Measurements from ENCODE around the gene GALNS. TPM values are rescaled to one million over a fixed set of nuclear protein-coding genes. Genes with fewer than 3 reads are reported as not detected.

The GALNS gene
- total and polyA plus RNA-seq, 2 of the 13 experiments (the other 11 are each of a cell fraction or from before 2014, with no cell fraction given): 9.2 to 9.8 TPM

DNA sequence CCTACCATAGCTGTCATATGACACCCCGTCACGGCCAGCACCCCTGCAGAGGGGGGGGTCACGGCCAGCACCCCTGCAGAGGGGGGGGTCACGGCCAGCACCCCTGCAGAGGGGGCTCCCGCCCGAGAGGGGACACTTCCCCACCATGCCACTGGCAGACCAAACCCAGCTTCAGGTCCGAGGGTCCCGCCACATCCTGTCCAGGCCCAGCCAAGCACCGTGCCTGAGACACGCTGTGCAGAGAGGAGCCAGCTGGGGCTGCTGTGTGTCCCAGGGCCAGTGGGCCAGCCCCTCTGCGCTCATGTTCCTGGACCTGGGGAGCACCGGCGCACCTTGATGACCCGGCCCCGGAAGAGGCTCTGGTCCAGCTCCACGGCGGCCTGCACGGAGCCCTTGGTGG lies 7.8 kb upstream of the GALNS start:
- 24% methylated on average over 7 of the region's 18 CpGs for WGBS (ENCODE audit: low lambda C conversion rate)
- Histone ChIP-seq H3K79me2 (ENCODE audit: insufficient read depth, low read length) (no peaks in the 10 kb centered on the region), H3K36me3 (replicated peaks in 1 of 2; ENCODE audit: control insufficient read depth in 1 of 2, insufficient read depth in 2 of 2, low read length in 2 of 2) (peaks cover 8 to 16% of the 10 kb centered on the region in 2 experiments; a peak in 4 of 5 replicates), H3K9ac (ENCODE audit: insufficient read depth, low read depth, low read length) (no peak overlapping the region), H3K27ac (ENCODE audit: extremely low read length, insufficient read depth, low read length) (no peak overlapping the region), H4K20me1 (ENCODE audit: insufficient read depth, low read length) (no peaks in the 10 kb centered on the region), H3K4me2 (ENCODE audit: low read depth, low read length) (no peak overlapping the region), H3K9me3 (ENCODE audit: low read length) (no peaks in the 10 kb centered on the region), H3K4me3 (replicated peaks in 1 of 3; ENCODE audit: insufficient read depth in 1 of 3, low read depth in 2 of 3, low read length in 3 of 3) (no peak overlapping the region), H3K4me1 (ENCODE audit: insufficient read depth, low read length) (no peaks in the 10 kb centered on the region), H3K27me3 (ENCODE audit: control insufficient read depth in 1 of 2, insufficient read depth in 2 of 2, low read length in 2 of 2) (peaks cover 15 to 46% of the 10 kb centered on the region in 2 experiments; a peak in 4 of 5 replicates), H2AFZ (ENCODE audit: low read length) (no peak overlapping the region)
- BruUV-seq (replicated peaks): no TSS peak
- intact Hi-C loops (cut with micrococcal nuclease; ENCODE audit: unreplicated experiment): no loop called here
- ATAC-seq (peak; percentile 4; the same call in 2 of the 3 replicates), DNase-seq (ENCODE audit: low spot score) (no peak), FAIRE-seq (no peak)
- in situ Hi-C loops (cut with HindIII; ENCODE audit: extremely low pct_ligation_motif_present, low pct_unique_long_range_greater_than_20kb): no loop called here
- TF ChIP-seq RXRA (CRISPR knock-in tag; IDR thresholded peaks at IDR 0.05): no peak
- peak; percentile 90 for TF ChIP-seq AGO2 (optimal IDR thresholded peaks at IDR 0.05; ENCODE audit: low read depth, low read length)
- no peak for TF ChIP-seq MXD4 (CRISPR knock-in tag; IDR thresholded peaks at IDR 0.05)
- TF ChIP-seq FLYWCH1 (CRISPR knock-in tag; IDR thresholded peaks at IDR 0.05): no peak
- no peak for TF ChIP-seq ZNF431 (CRISPR knock-in tag; IDR thresholded peaks at IDR 0.05; ENCODE audit: borderline replicate concordance, low read depth)
- no peak for TF ChIP-seq SAP130 (CRISPR knock-in tag; IDR thresholded peaks at IDR 0.05; ENCODE audit: low read depth)
- 0 out of 2 replicates have a peak, but pooled peaks have one; percentile 3 for TF ChIP-seq KDM2A (CRISPR knock-in tag; IDR thresholded peaks at IDR 0.05; ENCODE audit: borderline replicate concordance, low read depth)
- peak; percentile 46; the same call in 1 of the 2 replicates for TF ChIP-seq CREB1 (IDR thresholded peaks at IDR 0.05)
- TF ChIP-seq CREB1 (CRISPR knock-in tag; IDR thresholded peaks at IDR 0.05): no peak
- TF ChIP-seq SRSF4 (IDR thresholded peaks at IDR 0.05; ENCODE audit: low read depth, low read length, poor library complexity, severe bottlenecking): no peak
- peak; percentile 95 for TF ChIP-seq ZNF768 (CRISPR knock-in tag; IDR thresholded peaks at IDR 0.05)
- peak; percentile 65 for TF ChIP-seq AGO1 (IDR thresholded peaks at IDR 0.05; ENCODE audit: low read depth, low read length, poor library complexity, severe bottlenecking)
- ChIA-PET CTCF (ENCODE audit: low intra/inter-chr PET ratio, low total read pairs) (no interaction called here), POLR2A (no interaction called here)
